Measurements from ENCODE around the gene SLC25A34. TPM values are rescaled to one million over a fixed set of nuclear protein-coding genes. Genes with fewer than 3 reads are reported as not detected.

Gene SLC25A34
- total RNA-seq, 2 experiments from 2014 or later = 1.9 to 2.8 TPM

GRCh38 chr1:15703562-15703961 lies 32.5 kb upstream of the SLC25A34 start:
- DNase-seq = no peak
- ATAC-seq (ENCODE audit: poor library complexity) = no peak
- Mint-ChIP-seq H3K27me3 (no peaks in the 10 kb centered on the region), H3K36me3 (ENCODE audit: low read depth) (peaks cover 22% of the 10 kb centered on the region), H3K4me1 (ENCODE audit: low read depth) (peaks cover 24% of the 10 kb centered on the region), H3K9me3 (no peaks in the 10 kb centered on the region), H3K4me3 (no peak overlapping the region), H3K27ac (no peak overlapping the region)
- Histone ChIP-seq H3K36me3 (ENCODE audit: insufficient read depth, low read length) (peaks cover 11% of the 10 kb centered on the region), H3K4me3 (ENCODE audit: low read length) (no peak overlapping the region), H3K4me1 (ENCODE audit: insufficient read depth, low read length) (peaks cover 11% of the 10 kb centered on the region), H3K9me3 (ENCODE audit: control insufficient read depth in 1 of 2, insufficient read depth in 1 of 2, low read length in 2 of 2) (no peaks in the 10 kb centered on the region), H3K27me3 (ENCODE audit: control insufficient read depth in 1 of 2, insufficient read depth in 2 of 2, low read length in 2 of 2) (no peaks in the 10 kb centered on the region), H3K27ac (ENCODE audit: low read depth in 1 of 2, low read length in 2 of 2) (no peak overlapping the region)
- TF ChIP-seq CTCF (IDR thresholded peaks at IDR 0.05) = no peak
- intact Hi-C loops (cut with DNase I, micrococcal nuclease) = no loop called here
- ChIA-PET CTCF (no interaction called here), POLR2A (no interaction called here)

GRCh38 chr1:15704526-15705183 lies 31.4 kb upstream of the SLC25A34 start:
- no peak for TF ChIP-seq CTCF (IDR thresholded peaks at IDR 0.05)
- H3K9me3 Mint-ChIP-seq = no peaks in the 10 kb centered on the region
- H3K27me3 Mint-ChIP-seq = no peaks in the 10 kb centered on the region
- H3K27ac ChIP-seq (ENCODE audit: low read depth in 1 of 2, low read length in 2 of 2) = no peak overlapping the region
- no peak overlapping the region for H3K4me3 Mint-ChIP-seq
- H3K4me1 ChIP-seq (ENCODE audit: insufficient read depth, low read length) = peaks cover 9% of the 10 kb centered on the region
- H3K27me3 ChIP-seq (ENCODE audit: control insufficient read depth in 1 of 2, insufficient read depth in 2 of 2, low read length in 2 of 2) = no peaks in the 10 kb centered on the region
- H3K9me3 ChIP-seq (ENCODE audit: control insufficient read depth in 1 of 2, insufficient read depth in 1 of 2, low read length in 2 of 2) = no peaks in the 10 kb centered on the region
- CTCF ChIA-PET = interaction anchor here (0.6 kb wide), 1 partner anchor 10 kb away, joined by 3 read pairs; no protein-coding TSS in a partner anchor
- H3K27ac Mint-ChIP-seq = no peak overlapping the region
- H3K36me3 Mint-ChIP-seq (ENCODE audit: low read depth) = peaks cover 22% of the 10 kb centered on the region
- POLR2A ChIA-PET = no interaction called here
- H3K4me1 Mint-ChIP-seq (ENCODE audit: low read depth) = peaks cover 23% of the 10 kb centered on the region
- H3K36me3 ChIP-seq (ENCODE audit: insufficient read depth, low read length) = peaks cover 11% of the 10 kb centered on the region
- no peak overlapping the region for H3K4me3 ChIP-seq (ENCODE audit: low read length)
- ATAC-seq (ENCODE audit: poor library complexity) (no peak), DNase-seq (no peak)
- intact Hi-C loops (cut with DNase I, micrococcal nuclease) = no loop called here

GRCh38 chr1:15705184-15705566 lies 30.9 kb upstream of the SLC25A34 start:
- CTCF ChIA-PET = interaction anchor here (0.6 kb wide), 1 partner anchor 9 kb away, joined by 3 read pairs; no protein-coding TSS in a partner anchor
- Histone ChIP-seq H3K36me3 (ENCODE audit: insufficient read depth, low read length) (peaks cover 11% of the 10 kb centered on the region), H3K27ac (ENCODE audit: low read depth in 1 of 2, low read length in 2 of 2) (no peak overlapping the region), H3K9me3 (ENCODE audit: control insufficient read depth in 1 of 2, insufficient read depth in 1 of 2, low read length in 2 of 2) (no peaks in the 10 kb centered on the region), H3K4me1 (ENCODE audit: insufficient read depth, low read length) (peaks cover 5% of the 10 kb centered on the region), H3K27me3 (ENCODE audit: control insufficient read depth in 1 of 2, insufficient read depth in 2 of 2, low read length in 2 of 2) (no peaks in the 10 kb centered on the region), H3K4me3 (ENCODE audit: low read length) (no peak overlapping the region)
- H3K4me1 Mint-ChIP-seq (ENCODE audit: low read depth) = peaks cover 24% of the 10 kb centered on the region
- no peak for TF ChIP-seq CTCF (IDR thresholded peaks at IDR 0.05)
- no peaks in the 10 kb centered on the region for H3K9me3 Mint-ChIP-seq
- DNase-seq = no peak
- peaks cover 22% of the 10 kb centered on the region for H3K36me3 Mint-ChIP-seq (ENCODE audit: low read depth)
- intact Hi-C loops (cut with DNase I, micrococcal nuclease) = no loop called here
- H3K27ac Mint-ChIP-seq = no peak overlapping the region
- no peak overlapping the region for H3K4me3 Mint-ChIP-seq
- no peak for ATAC-seq (ENCODE audit: poor library complexity)
- no peaks in the 10 kb centered on the region for H3K27me3 Mint-ChIP-seq
- POLR2A ChIA-PET = no interaction called here

Measured in CD4-positive, alpha-beta T cell (primary cell).